Measurements from ENCODE around the gene PRXL2B.

The PRXL2B gene

GRCh38 chr1:2587860-2588571 is 1.4 kb downstream of the PRXL2B start:
- no peak for DNase-seq

- DNase-seq: no peak
These were observed 2.3 kb downstream of the PRXL2B start for GRCh38 chr1:2588661-2589430.

GRCh38 chr1:2589431-2590232 is 3.1 kb downstream of the PRXL2B start:
- DNase-seq: no peak

GRCh38 chr1:2590233-2591141 is 3.9 kb downstream of the PRXL2B start:
- DNase-seq: no peak

GRCh38 chr1:2591233-2591580 is 4.6 kb downstream of the PRXL2B start:
- DNase-seq: no peak

- no peak for DNase-seq
These were observed 5.1 kb downstream of the PRXL2B start for GRCh38 chr1:2591581-2592261.

GRCh38 chr1:2592672-2593071 is 6.1 kb downstream of the PRXL2B start:
- no peak for DNase-seq

- DNase-seq: no peak
These were observed 6.8 kb downstream of the PRXL2B start for GRCh38 chr1:2593251-2593878.

- no peak for DNase-seq
These were observed 7.5 kb downstream of the PRXL2B start for GRCh38 chr1:2594001-2594640.

- no peak for DNase-seq
These were observed 8.1 kb downstream of the PRXL2B start for GRCh38 chr1:2594641-2595131.

GRCh38 chr1:2595261-2595811 is 8.8 kb downstream of the PRXL2B start:
- no peak for DNase-seq

- DNase-seq: no peak
These were observed 9.4 kb downstream of the PRXL2B start for GRCh38 chr1:2595812-2596529.

- no peak for DNase-seq
These were observed 10.2 kb downstream of the PRXL2B start for GRCh38 chr1:2596530-2597333.

- no peak for DNase-seq
These were observed 11.1 kb downstream of the PRXL2B start for GRCh38 chr1:2597441-2598328.

- no peak for DNase-seq
These were observed 11.9 kb downstream of the PRXL2B start for GRCh38 chr1:2598329-2598931.

GRCh38 chr1:2601721-2602303 is 15.2 kb downstream of the PRXL2B start:
- DNase-seq: no peak

- DNase-seq: no peak
These were observed 15.8 kb downstream of the PRXL2B start for GRCh38 chr1:2602311-2602835.
